IMR-90 (cell line): ENCODE measurements around the gene LGALSL. TPM values are rescaled to one million over a fixed set of nuclear protein-coding genes. Genes with fewer than 3 reads are reported as not detected.
A peak's percentile ranks its signal among the peaks of the same experiment; 100 is the strongest.

Experiments used
- ATAC-seq: fragments of 200-7000 bp; cut with Tn5 transposase; 2 replicates; pipeline ENCODE4 v1.9.1; 2020; ENCODE audit warnings: low read depth, mild to moderate bottlenecking, moderate library complexity
- BruUV-seq: library from RNA; stranded (reverse); fragments of 400-500 nt; replicated peaks from 2 replicates; lab custom pipeline; 2021; lab: Mats Ljungman, UMichigan
- CTCF ChIA-PET: fragments of 300-600 bp; formaldehyde crosslinking; extraction: SDS; loops from one replicate; lab custom pipeline; 2021; ENCODE audit warnings: antibody characterized with exemption; lab: Yijun Ruan, JAX
- POLR2A ChIA-PET: fragments of 300-600 bp; sonication (Branson Sonifier 250); formaldehyde crosslinking; loops from one replicate; lab custom pipeline; 2022; ENCODE audit warnings: antibody characterized with exemption; ENCODE audit not compliant: unreplicated experiment; lab: Charles Lee
- DNase-seq: peaks from one replicate; pipeline ENCODE4 v3.0.0; 2013
- H2AFZ ChIP-seq: replicated peaks from 2 replicates; pipeline ENCODE3; 2013; ENCODE audit warnings: low read length, mild to moderate bottlenecking; ENCODE audit not compliant: poor library complexity
- H2AK5ac ChIP-seq: 2 replicates; pipeline ENCODE4 v1.6.1; 2013; ENCODE audit warnings: low read depth, low read length, inconsistent platforms
- H2AK9ac ChIP-seq: replicated peaks from 2 replicates; pipeline ENCODE3; 2013; ENCODE audit warnings: mild to moderate bottlenecking, low read depth, low read length, moderate library complexity; ENCODE audit not compliant: poor library complexity
- H2BK120ac ChIP-seq: 2 replicates; pipeline ENCODE4 v1.6.1; 2013; ENCODE audit warnings: low read depth, low read length, inconsistent platforms
- H2BK15ac ChIP-seq: 3 replicates; pipeline ENCODE4 v1.6.1; 2013; ENCODE audit warnings: low read depth, low read length, inconsistent platforms
- H2BK20ac ChIP-seq: 2 replicates; pipeline ENCODE4 v1.6.1; 2013; ENCODE audit warnings: low read depth, mild to moderate bottlenecking, inconsistent platforms, low read length, moderate library complexity
- H2BK5ac ChIP-seq: 2 replicates; pipeline ENCODE4 v1.6.1; 2013; ENCODE audit warnings: mild to moderate bottlenecking, low read depth, low read length, inconsistent platforms; ENCODE audit not compliant: poor library complexity, severe bottlenecking
- H3K14ac ChIP-seq: replicated peaks from 2 replicates; pipeline ENCODE4 v1.6.1; 2013; ENCODE audit warnings: low read depth, low read length, inconsistent platforms
- H3K18ac ChIP-seq: 2 replicates; pipeline ENCODE4 v1.6.1; 2013; ENCODE audit warnings: low read depth, low read length, control low read depth
- H3K23ac ChIP-seq: 2 replicates; pipeline ENCODE4 v1.6.1; 2013; ENCODE audit warnings: low read depth, low read length, inconsistent platforms
- H3K27ac ChIP-seq: 2 replicates; pipeline ENCODE4 v1.5.1; 2013; ENCODE audit warnings: mild to moderate bottlenecking, control low read depth, low read length; ENCODE audit not compliant: insufficient read depth
- H3K27me3 ChIP-seq: 2 replicates; pipeline ENCODE4 v1.6.1; 2013; ENCODE audit warnings: low read length; ENCODE audit not compliant: control insufficient read depth, insufficient read depth
- H3K36me3 ChIP-seq: 2 replicates; pipeline ENCODE4 v1.6.1; 2013; ENCODE audit warnings: low read length, mixed read lengths; ENCODE audit not compliant: control insufficient read depth, insufficient read depth
- H3K4ac ChIP-seq: 2 replicates; pipeline ENCODE4 v1.6.1; 2013; ENCODE audit warnings: low read depth, low read length, inconsistent platforms
- H3K4me1 ChIP-seq: 2 replicates; pipeline ENCODE4 v1.6.1; 2013; ENCODE audit warnings: low read length, mixed read lengths; ENCODE audit not compliant: control insufficient read depth, insufficient read depth
- H3K4me2 ChIP-seq: 2 replicates; pipeline ENCODE4 v1.6.1; 2013; ENCODE audit warnings: low read depth, mild to moderate bottlenecking, control low read depth, low read length, moderate library complexity
- H3K4me3 ChIP-seq: 2 replicates; pipeline ENCODE4 v1.5.1; 2013; ENCODE audit warnings: low read depth, mild to moderate bottlenecking, control low read depth, low read length, moderate library complexity; ENCODE audit not compliant: insufficient read depth
- H3K56ac ChIP-seq: 2 replicates; pipeline ENCODE4 v1.6.1; 2013; ENCODE audit warnings: low read length, inconsistent platforms; ENCODE audit not compliant: insufficient read depth; ENCODE audit errors: extremely low read depth
- H3K79me1 ChIP-seq, 2 experiments: 2 replicates each; pipeline ENCODE4 v1.6.1; 2013; ENCODE audit warnings: low read length in 2 of 2, inconsistent platforms in 1 of 2, low read depth in 1 of 2
- H3K9ac ChIP-seq: 2 replicates; pipeline ENCODE4 v1.6.1; 2013; ENCODE audit warnings: low read depth, low read length, control low read depth
- H3K9me1 ChIP-seq: 2 replicates; pipeline ENCODE4 v1.6.1; 2013; ENCODE audit warnings: low read length, inconsistent platforms; ENCODE audit not compliant: insufficient read depth
- H3K9me3 ChIP-seq: 2 replicates; pipeline ENCODE4 v1.6.1; 2013; ENCODE audit warnings: low read length; ENCODE audit not compliant: control insufficient read depth, insufficient read depth
- H4K20me1 ChIP-seq: 2 replicates; pipeline ENCODE4 v1.6.1; 2013; ENCODE audit warnings: low read length, inconsistent platforms; ENCODE audit not compliant: insufficient read depth
- H4K5ac ChIP-seq: 2 replicates; pipeline ENCODE4 v1.6.1; 2013; ENCODE audit warnings: mild to moderate bottlenecking, low read depth, low read length, control low read depth
- H4K8ac ChIP-seq, 2 experiments: 2 replicates each; pipeline ENCODE4 v1.6.1; 2013; ENCODE audit warnings: low read depth in 2 of 2, low read length in 2 of 2, control low read depth in 1 of 2, inconsistent platforms in 1 of 2
- H4K91ac ChIP-seq: 2 replicates; pipeline ENCODE4 v1.6.1; 2013; ENCODE audit warnings: low read depth, low read length, inconsistent platforms; ENCODE audit not compliant: insufficient read depth
- CTCF ChIP-seq: conservative IDR thresholded peaks from 2 replicates; pipeline ENCODE4 v1.5.1; 2012; ENCODE audit warnings: mild to moderate bottlenecking, low read depth, low read length, improper control_type of control experiment
- FOS ChIP-seq: fragments of 150-350 bp; IDR thresholded peaks from 2 replicates; pipeline ENCODE4 v1.6.1; 2016; ENCODE audit warnings: low read depth, low read length
- USF2 ChIP-seq: fragments of 150-350 bp; IDR thresholded peaks from 2 replicates; pipeline ENCODE4 v1.6.1; 2017; ENCODE audit warnings: mild to moderate bottlenecking, antibody characterized with exemption, low read length, low read depth
- WGBS, 2 experiments: methylation state at CpG; one replicate each; pipeline versions ENCODE4 v1.1.5 to v1.1.7; 2013; ENCODE audit warnings: missing lambda C conversion rate in 2 of 2; ENCODE audit not compliant: insufficient read length in 1 of 2; ENCODE audit errors: extremely low coverage in 2 of 2; 5-methylcytosine and 5-hydroxymethylcytosine counted together
- dilution Hi-C: fragments of 300-500 bp; cut with HindIII; formaldehyde crosslinking; loops from one replicate; pipeline ENCODE4 v1.14.3; 2018; ENCODE audit warnings: low sequenced_read_pairs; ENCODE audit not compliant: unreplicated experiment
- in situ Hi-C: fragments of 300-500 bp; cut with MboI; formaldehyde crosslinking; loops from 3 replicates; pipeline ENCODE4 v1.14.3; 2019; ENCODE audit warnings: low sequenced_read_pairs, inconsistent platforms, mixed read lengths
- intact Hi-C: fragments of 100-400 bp; cut with micrococcal nuclease; formaldehyde crosslinking; loops from 2 replicates; pipeline ENCODE4 v1.10.0; 2022
- polyA plus RNA-seq, 3 experiments: library from polyadenylated mRNA; depleted of rRNA; stranded (reverse); fragments of >200 nt; gene quantifications; 2 replicates each; pipeline ENCODE4 v1.2.3, GENCODE V29; 2012; ENCODE audit warnings: low replicate concordance in 1 of 3
- total RNA-seq: library from RNA; depleted of rRNA; stranded (reverse); fragments of >200 nt; gene quantifications from 2 replicates; pipeline ENCODE4 v1.2.3, GENCODE V29; 2012

LGALSL gene
- total and polyA plus RNA-seq, 2 of the 4 experiments (the other 2 are of a cell fraction), result 0.86 to 2.9 TPM

GRCh38 chr2:64493788-64494187 is 39.8 kb downstream of the LGALSL start:
- Histone ChIP-seq H3K4me1 (peaks cover 2% of the 10 kb centered on the region; the same call in 1 of the 2 replicates), H3K4ac (no peak overlapping the region), H4K20me1 (no peaks in the 10 kb centered on the region), H2BK5ac (no peak overlapping the region), H3K23ac (no peak overlapping the region), H3K36me3 (no peaks in the 10 kb centered on the region), H2AK5ac (no peak overlapping the region), H2AFZ (no peak overlapping the region), H4K8ac (no peak overlapping the region), H3K18ac (no peak overlapping the region), H3K4me3 (no peak overlapping the region), H3K14ac (no peak overlapping the region), H3K56ac (no peak overlapping the region), H4K91ac (no peak overlapping the region), H3K9me3 (no peaks in the 10 kb centered on the region), H2BK20ac (no peak overlapping the region), H3K27ac (no peak overlapping the region), H3K9ac (no peak overlapping the region), H2BK15ac (no peak overlapping the region), H2AK9ac (no peak overlapping the region), H4K5ac (no peak overlapping the region), H3K9me1 (no peaks in the 10 kb centered on the region), H3K27me3 (peaks cover 46% of the 10 kb centered on the region), H2BK120ac (no peak overlapping the region), H3K79me1 (no peaks in the 10 kb centered on the region), H3K4me2 (no peak overlapping the region)
- no CpG with 5 or more reads among the region's 4 CpGs for WGBS, 2 experiments
- ChIA-PET POLR2A (no interaction called here), CTCF (no interaction called here)
- ATAC-seq, result no peak
- TF ChIP-seq CTCF (no peak), USF2 (peak; percentile 23; the same call in 1 of the 2 replicates), FOS (no peak)
- in situ Hi-C loops, result no loop called here
- dilution Hi-C loops, result no loop called here
- BruUV-seq, result no TSS peak
- DNase-seq, result no peak
- intact Hi-C loops, result no loop called here
